Kidney tubule cell (primary cell): ENCODE measurements around the gene CD300C.
A peak's percentile ranks its signal among the peaks of the same experiment; 100 is the strongest.
"Not testable (repeated sequence)": the region's sequence is repeated elsewhere in the genome, so short reads cannot be mapped to it uniquely, and the experiment has no call there.

Source experiments
- DNase-seq: peaks from one replicate; pipeline ENCODE4 v3.0.0-alpha.2; 2018; ENCODE audit warnings: low spot score

The CD300C gene

GRCh38 chr17:74531231-74531761, 14.6 kb downstream of the CD300C start, which contains the start of gene CD300LB:
Gene CD300LB (minus strand): TSS chr17:74531475. CDS start chr17:74531350, 125 bp downstream.
- no peak for DNase-seq

GRCh38 chr17:74530831-74531150, 15.1 kb downstream of the CD300C start:
- no peak for DNase-seq

- no peak for DNase-seq
These were observed 16.7 kb downstream of the CD300C start for GRCh38 chr17:74529243-74529642.

- no peak for DNase-seq
These were observed 17.3 kb downstream of the CD300C start for GRCh38 chr17:74528491-74529199.

DNA sequence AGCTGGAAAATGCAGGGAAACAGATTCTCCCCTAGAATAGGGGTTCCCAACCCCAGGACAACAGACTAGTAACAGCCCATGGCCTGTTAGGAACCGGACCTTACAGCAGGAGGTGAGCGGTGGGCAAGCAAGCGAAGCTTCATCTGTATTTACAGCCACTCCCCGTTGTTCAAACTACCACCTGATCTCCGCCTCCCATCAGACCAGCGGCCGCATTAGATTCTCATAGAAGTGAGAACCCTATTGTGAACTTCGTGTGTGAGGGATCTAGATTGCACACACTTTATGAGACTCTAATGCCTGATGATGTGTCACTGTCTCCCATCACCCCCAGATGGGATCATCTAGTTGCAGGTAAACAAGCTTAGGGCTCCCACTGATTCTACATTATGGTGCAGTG, 18.2 kb downstream of the CD300C start:
- DNase-seq, result no peak

DNA sequence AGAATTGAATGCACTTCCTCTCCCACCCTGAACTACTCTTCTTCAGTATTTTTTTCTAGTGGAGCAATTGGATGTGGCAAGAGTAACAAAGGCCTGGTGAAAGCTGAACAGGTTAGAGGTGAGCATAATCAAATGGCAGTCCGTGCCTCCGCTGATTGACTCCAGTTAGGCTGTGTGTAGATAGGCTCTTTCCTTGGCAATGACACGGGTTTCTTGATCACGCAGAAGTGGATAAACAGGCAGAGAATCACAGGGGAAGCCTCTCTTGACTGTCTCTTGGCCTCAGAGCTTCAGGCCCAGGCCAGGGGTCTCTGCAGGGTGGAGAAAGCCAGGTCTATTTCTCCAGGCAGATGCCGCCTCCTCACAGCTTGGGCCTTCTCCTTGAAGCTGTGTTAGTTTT, 18.8 kb downstream of the CD300C start:
- no peak for DNase-seq

- no peak for DNase-seq
These were observed 19.2 kb downstream of the CD300C start for GRCh38 chr17:74526681-74527080.

DNA sequence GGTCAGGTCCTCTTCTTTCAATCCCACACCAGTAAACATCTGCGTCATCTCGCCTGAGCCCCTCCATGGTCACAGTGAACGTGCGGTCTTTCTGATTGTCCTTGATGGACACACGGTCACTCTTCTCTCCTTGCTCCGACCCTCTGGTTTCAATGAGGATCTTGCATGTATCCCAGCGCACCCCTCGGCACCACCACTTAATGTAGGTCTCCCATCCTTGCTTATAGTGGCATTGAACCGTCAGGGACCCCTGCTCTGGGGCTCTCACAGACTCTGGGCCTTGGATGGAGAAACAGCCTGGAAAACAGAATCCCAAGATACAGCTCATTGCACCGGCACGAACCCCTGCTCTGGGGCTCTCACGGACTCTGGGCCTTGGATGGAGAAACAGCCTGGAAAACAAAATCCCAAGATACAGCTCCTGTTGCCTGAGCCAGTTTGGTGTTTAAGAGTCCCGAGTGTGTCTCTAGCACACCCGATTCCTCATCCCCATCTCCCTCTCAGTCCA, 20.1 kb downstream of the CD300C start:
- DNase-seq, result no peak

DNA sequence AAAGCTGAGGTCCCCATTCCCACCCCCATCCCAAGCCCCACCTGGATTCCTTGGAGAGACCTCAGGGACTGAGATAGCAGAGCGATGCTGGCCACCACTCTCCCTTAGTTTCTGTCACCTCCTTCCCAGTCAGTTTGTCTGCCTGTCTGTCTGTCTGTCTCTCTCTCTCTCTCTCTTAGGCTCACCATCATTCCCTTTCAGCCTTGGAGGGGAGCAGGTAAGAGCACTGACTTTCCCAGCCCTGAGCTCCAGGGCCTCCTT, 20.5 kb downstream of the CD300C start:
- no peak for DNase-seq

- no peak for DNase-seq
These were observed 21.1 kb downstream of the CD300C start for GRCh38 chr17:74524653-74525464.

DNA sequence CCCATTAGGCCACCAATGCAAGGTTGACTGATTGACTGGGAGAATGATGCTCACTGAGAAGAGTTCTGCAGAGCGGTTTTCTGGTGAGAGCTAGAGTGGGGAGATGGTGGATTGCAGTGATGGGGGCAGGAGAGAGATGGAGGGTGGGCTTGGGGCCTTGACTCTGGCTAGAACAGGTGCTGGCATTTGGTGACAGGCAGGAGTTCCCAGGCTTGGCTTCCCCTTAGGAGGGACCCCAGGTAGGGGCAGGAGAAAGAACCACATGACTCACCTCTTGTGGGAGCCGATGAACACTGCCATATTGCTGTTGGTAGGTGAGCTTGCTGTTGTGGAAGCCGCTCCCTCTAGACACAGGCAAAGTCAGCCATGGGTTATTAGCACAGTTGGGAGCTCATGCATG, 22.6 kb downstream of the CD300C start:
- no peak for DNase-seq

- no peak for DNase-seq
These were observed 23.4 kb downstream of the CD300C start for GRCh38 chr17:74522381-74523105.

DNA sequence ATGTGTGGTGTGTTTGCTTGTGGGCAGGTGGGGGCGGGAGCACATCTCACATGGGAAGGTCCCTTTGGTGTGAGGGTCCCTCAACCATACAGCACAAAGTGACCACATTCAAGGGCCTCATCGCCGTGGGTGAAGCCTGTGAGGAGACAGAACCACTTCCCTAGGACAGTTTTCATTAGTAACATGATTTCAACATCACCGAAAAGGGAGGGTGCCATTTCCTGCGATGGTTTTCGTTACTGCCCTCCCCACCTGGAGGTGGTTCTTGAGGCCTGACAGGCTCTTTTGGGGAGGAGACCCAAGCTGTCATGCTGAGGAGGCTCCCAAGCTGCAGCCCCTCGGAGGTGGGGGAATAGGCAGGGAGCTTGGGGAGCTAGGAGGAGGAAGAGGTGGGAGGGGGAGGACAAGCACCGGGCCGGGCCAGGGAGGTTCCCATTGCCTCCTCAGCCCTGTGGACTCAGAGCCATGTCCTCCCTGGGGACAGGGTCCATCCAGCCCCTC, 24.2 kb downstream of the CD300C start:
- DNase-seq, result no peak

DNA sequence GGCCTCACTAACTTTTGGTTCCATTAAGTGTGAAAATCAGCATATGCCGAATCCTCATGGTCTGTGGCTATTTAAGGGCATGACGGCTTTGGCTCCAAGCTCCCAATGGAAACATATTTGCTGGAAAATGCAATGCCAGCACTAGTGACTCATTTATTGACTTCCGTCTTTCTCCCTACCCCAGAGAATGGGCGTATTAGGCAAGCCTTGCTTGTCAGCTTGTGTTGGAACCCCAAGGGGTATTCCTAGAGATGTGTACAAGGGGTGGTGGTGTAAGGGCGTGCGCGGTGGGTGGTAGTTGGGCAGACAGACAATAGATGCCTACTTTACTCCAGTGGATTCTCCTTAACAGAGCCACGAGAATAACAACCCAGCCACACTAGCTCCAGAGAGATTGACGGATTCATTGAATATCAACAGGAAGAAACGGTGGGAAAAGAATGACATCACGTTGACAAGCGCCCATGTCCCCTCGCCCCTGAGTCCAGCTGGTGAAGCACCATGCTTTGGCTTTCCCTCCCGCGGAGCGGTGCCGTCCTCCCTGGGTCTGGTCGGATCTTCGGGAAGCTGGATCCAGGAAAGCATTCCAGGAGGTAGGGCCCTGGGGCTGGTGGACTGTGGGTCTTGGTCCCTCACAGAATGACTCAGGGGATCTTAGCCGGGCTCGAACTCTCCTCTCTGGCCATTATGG, 25.0 kb downstream of the CD300C start:
- DNase-seq, result no peak

DNA sequence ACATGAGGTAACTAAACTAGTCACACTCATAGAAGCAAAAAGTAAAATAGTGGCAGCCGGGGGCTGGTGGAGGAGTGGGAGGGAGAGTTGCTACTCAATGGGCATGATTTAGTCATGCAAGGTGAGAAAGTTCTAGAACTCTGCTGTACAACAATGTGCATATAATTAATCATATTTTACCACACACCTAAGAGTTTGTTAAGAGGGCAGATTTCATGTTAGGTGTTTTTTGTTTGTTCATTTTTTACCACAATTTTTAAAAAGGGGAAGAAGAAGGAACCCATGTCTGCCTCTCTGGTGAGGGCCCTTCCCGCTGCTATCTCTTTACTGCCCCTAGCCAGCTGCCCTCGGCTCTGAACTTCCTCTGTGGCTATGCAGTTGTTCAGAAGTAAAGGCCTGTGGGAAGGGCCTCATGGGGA, 25.9 kb downstream of the CD300C start:
- no peak for DNase-seq

DNA sequence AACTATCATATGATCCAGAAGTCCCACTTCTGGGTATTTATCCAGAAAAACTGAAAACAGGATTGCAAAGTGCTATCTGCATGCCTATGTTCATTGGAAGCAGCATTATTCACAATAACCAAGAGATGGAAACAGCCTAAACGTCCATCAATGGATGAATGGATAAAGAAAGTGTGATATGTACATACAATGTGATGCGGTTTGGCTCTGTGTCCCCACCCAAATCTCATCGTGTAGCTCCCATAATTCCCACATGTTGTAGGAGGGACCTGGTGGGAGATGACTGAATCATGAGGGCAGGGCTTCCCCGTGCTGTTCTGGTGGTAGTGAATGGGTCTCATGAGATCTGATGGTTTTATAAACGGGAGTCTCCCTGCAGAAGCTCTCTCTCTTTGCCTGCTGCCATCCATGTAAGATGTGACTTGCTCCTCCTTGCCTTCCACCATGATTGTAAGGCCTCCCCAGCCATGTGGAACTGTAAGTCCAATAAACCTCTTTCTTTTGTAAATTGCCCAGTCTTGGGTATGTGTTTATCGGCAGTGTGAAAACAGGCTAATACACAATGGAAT, 27.4 kb downstream of the CD300C start:
- DNase-seq, result not testable (repeated sequence)

- no peak for DNase-seq
These were observed 29.2 kb downstream of the CD300C start for GRCh38 chr17:74516561-74517328.

DNA sequence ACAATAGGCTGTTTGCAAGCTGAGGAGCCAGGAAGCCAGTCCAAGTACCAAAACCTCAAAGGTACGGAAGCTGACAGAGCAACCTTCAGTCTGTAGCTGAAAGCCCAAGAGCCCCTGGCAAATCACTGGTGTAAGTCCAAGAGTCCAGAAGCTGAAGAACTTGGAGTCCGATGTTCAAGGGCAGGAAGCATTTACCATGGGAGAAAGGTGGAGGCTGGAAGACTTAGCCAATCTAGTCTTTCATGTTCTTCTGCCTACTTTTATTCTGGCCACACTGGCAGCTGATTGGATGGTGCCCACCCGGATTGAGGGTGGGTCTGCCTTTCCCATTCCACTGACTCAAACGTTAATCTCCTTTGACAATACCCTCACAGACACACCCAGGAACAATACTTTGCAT, 30.0 kb downstream of the CD300C start:
- DNase-seq, result no peak

DNA sequence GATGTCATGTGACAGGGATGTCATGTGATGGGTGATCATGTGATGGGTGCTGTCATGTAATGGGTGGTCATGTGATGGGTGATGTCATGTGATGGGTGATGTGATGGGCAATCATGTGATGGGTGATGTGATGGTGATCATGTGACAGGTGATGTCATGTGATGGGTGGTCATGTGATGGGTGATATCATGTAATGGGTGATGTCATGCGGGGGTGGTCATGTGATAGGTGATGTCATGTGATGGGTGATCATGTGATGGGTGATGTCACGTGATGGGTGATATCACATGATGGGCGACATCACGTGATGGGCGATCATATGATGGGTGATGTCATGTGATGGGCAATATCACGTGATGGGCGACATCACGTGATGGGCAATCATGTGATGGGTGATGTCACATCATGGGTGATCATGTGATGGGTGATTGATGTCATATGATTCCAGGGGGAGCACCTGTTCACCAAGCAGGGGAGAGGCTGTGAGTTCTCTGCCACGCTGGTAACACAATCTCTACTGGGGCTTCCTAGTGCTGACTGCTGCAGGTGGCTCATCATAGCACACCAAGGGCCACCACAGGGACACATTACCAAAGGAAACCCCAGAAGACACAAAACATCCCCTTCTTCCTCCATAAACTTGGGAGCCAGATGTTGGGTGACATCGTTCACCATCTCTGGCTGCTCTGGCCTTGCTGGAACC, 31.1 kb downstream of the CD300C start:
- DNase-seq, result no peak

DNA sequence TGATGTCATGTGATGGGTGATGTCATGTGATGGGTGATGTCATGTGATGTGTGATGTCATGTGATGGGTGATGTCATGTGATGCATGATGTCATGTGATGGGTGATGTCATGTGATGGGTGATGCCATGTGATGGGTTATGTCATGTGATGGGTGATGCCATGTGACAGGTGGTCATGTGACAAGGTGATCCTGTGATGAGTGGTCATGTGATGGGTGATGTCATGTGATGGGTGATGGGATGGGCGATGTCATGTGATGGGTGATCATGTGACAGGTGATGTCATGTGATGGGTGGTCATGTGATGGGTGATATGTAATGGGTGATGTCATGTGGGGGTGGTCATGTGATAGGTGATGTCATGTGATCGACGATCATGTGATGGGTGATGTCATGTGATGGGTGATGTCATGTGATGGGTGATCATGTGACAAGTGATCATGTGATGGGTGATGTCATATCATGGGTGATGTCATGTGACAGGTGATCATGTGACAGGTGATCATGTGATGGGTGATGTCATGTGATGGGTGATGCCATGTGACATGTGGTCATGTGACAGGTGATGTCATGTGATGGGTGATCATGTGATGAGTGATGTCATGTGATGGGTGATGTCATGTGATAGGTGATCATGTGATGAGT, 31.8 kb downstream of the CD300C start:
- DNase-seq, result peak; percentile 24
